Osteocyte (in vitro differentiated cells): ENCODE measurements around the gene LGALS3BP. TPM values are rescaled to one million over a fixed set of nuclear protein-coding genes. Genes with fewer than 3 reads are reported as not detected.

ENCODE experiments used
- DNase-seq: peaks from one replicate; pipeline ENCODE4 v3.0.0; 2021; ENCODE audit warnings: mixed read lengths; ENCODE audit not compliant: unreplicated experiment; ENCODE audit errors: extremely low spot score
- H3K27ac Mint-ChIP-seq: one replicate; pipeline ENCODE4 v1.8.0; 2021; ENCODE audit warnings: mild to moderate bottlenecking, mixed read lengths; ENCODE audit not compliant: unreplicated experiment
- H3K27me3 Mint-ChIP-seq: one replicate; pipeline ENCODE4 v1.8.0; 2021; ENCODE audit warnings: mixed read lengths; ENCODE audit not compliant: unreplicated experiment
- H3K36me3 Mint-ChIP-seq: one replicate; pipeline ENCODE4 v1.8.0; 2021; ENCODE audit warnings: mixed read lengths; ENCODE audit not compliant: unreplicated experiment
- H3K4me1 Mint-ChIP-seq: one replicate; pipeline ENCODE4 v1.8.0; 2021; ENCODE audit warnings: mixed read lengths; ENCODE audit not compliant: unreplicated experiment
- H3K4me3 Mint-ChIP-seq: one replicate; pipeline ENCODE4 v1.8.0; 2021; ENCODE audit warnings: mild to moderate bottlenecking, moderate library complexity, mixed read lengths; ENCODE audit not compliant: unreplicated experiment
- H3K9me3 Mint-ChIP-seq: one replicate; pipeline ENCODE4 v1.8.0; 2021; ENCODE audit warnings: mixed read lengths; ENCODE audit not compliant: unreplicated experiment
- CTCF ChIP-seq: fragments of 200-600 bp; sonication (generic); IDR thresholded peaks from 2 replicates; pipeline ENCODE4 v1.5.0; 2021; ENCODE audit warnings: antibody characterized with exemption, mild to moderate bottlenecking, moderate library complexity
- total RNA-seq: library from RNA; stranded (reverse); gene quantifications from 2 replicates; pipeline ENCODE4 v1.2.1, GENCODE V29; 2021

Gene LGALS3BP
- total RNA-seq, 1 donor from 2014 or later: 439 TPM

GRCh38 chr17:78957128-78957527 is 22.6 kb downstream of the LGALS3BP start:
- no peaks in the 10 kb centered on the region for H3K9me3 Mint-ChIP-seq
- TF ChIP-seq CTCF: no peak
- no peak overlapping the region for H3K27ac Mint-ChIP-seq
- no peak overlapping the region for H3K4me3 Mint-ChIP-seq
- H3K4me1 Mint-ChIP-seq: peaks cover 39% of the 10 kb centered on the region
- no peaks in the 10 kb centered on the region for H3K36me3 Mint-ChIP-seq
- H3K27me3 Mint-ChIP-seq: no peaks in the 10 kb centered on the region
- no peak for DNase-seq

- no peak for TF ChIP-seq CTCF
- Mint-ChIP-seq H3K27ac (no peak overlapping the region), H3K36me3 (no peaks in the 10 kb centered on the region), H3K4me3 (no peak overlapping the region), H3K9me3 (no peaks in the 10 kb centered on the region), H3K27me3 (no peaks in the 10 kb centered on the region), H3K4me1 (peaks cover 39% of the 10 kb centered on the region)
- DNase-seq: no peak
These were observed 23.5 kb downstream of the LGALS3BP start for GRCh38 chr17:78956254-78956653.

- Mint-ChIP-seq H3K27me3 (no peaks in the 10 kb centered on the region), H3K9me3 (no peaks in the 10 kb centered on the region), H3K27ac (no peak overlapping the region), H3K4me1 (peaks cover 40% of the 10 kb centered on the region), H3K36me3 (no peaks in the 10 kb centered on the region), H3K4me3 (no peak overlapping the region)
- TF ChIP-seq CTCF: no peak
- no peak for DNase-seq
These were observed 25.0 kb downstream of the LGALS3BP start for GRCh38 chr17:78954684-78955083.

- Mint-ChIP-seq H3K27me3 (no peaks in the 10 kb centered on the region), H3K36me3 (no peaks in the 10 kb centered on the region), H3K27ac (peak overlapping the region; percentile 41), H3K4me1 (peaks cover 36% of the 10 kb centered on the region), H3K9me3 (no peaks in the 10 kb centered on the region), H3K4me3 (no peak overlapping the region)
- TF ChIP-seq CTCF: no peak
- no peak for DNase-seq
These were observed 26.1 kb downstream of the LGALS3BP start for GRCh38 chr17:78953356-78954350.

- Mint-ChIP-seq H3K36me3 (no peaks in the 10 kb centered on the region), H3K9me3 (no peaks in the 10 kb centered on the region), H3K27ac (peak overlapping the region; percentile 93), H3K27me3 (no peaks in the 10 kb centered on the region), H3K4me3 (no peak overlapping the region), H3K4me1 (peaks cover 35% of the 10 kb centered on the region)
- DNase-seq: no peak
- no peak for TF ChIP-seq CTCF
These were observed 27.0 kb downstream of the LGALS3BP start for GRCh38 chr17:78952706-78953105.
